ENCODE results near the gene PDGFD. TPM values are rescaled to one million over a fixed set of nuclear protein-coding genes. Genes with fewer than 3 reads are reported as not detected.
A peak's percentile ranks its signal among the peaks of the same experiment; 100 is the strongest.

Gene PDGFD
- polyA plus RNA-seq, 10 donors, result 22.2 to 54.9 (median 25.8) TPM

GRCh38 chr11:104005234-104005855 lies 158.6 kb downstream of the PDGFD start:
- no peak for DNase-seq

- DNase-seq, result peak in 1 of 3 donors; percentile 49
Observed at GRCh38 chr11:104003491-104003890, 160.5 kb downstream of the PDGFD start.

GRCh38 chr11:104001561-104002056 lies 162.3 kb downstream of the PDGFD start:
- peak; percentile 30 to 63 (median 36) for DNase-seq

GRCh38 chr11:104000798-104001197 lies 163.1 kb downstream of the PDGFD start:
- peak; percentile 28 to 85 (median 37) for DNase-seq

GRCh38 chr11:103998826-103999508 lies 165.0 kb downstream of the PDGFD start:
- no peak for DNase-seq

GRCh38 chr11:103997082-103997481 lies 166.9 kb downstream of the PDGFD start:
- DNase-seq, result no peak

- DNase-seq, result peak in 1 of 3 donors; percentile 38
Observed at GRCh38 chr11:103995896-103996295, 168.1 kb downstream of the PDGFD start.

- no peak for DNase-seq
Observed at GRCh38 chr11:103994518-103994917, 169.4 kb downstream of the PDGFD start.

GRCh38 chr11:103994094-103994493 lies 169.9 kb downstream of the PDGFD start:
- peak; percentile 39 to 78 (median 70) for DNase-seq

GRCh38 chr11:103993507-103993906 lies 170.4 kb downstream of the PDGFD start:
- peak in 2 of 3 donors; percentile 49 to 54 for DNase-seq

GRCh38 chr11:103988595-103988969 lies 175.4 kb downstream of the PDGFD start:
- no peak for DNase-seq

GRCh38 chr11:103987629-103988594 lies 176.0 kb downstream of the PDGFD start:
- no peak for DNase-seq

GRCh38 chr11:103985041-103985440 lies 178.9 kb downstream of the PDGFD start:
- DNase-seq, result no peak

GRCh38 chr11:103980108-103980507 lies 183.8 kb downstream of the PDGFD start:
- DNase-seq, result peak in 2 of 3 donors; percentile 34 to 56

- DNase-seq, result peak in 2 of 3 donors; percentile 27 to 49
Observed at GRCh38 chr11:103978616-103979595, 185.0 kb downstream of the PDGFD start.

GRCh38 chr11:103972013-103972412 lies 191.9 kb downstream of the PDGFD start:
- no peak for DNase-seq

- DNase-seq, result no peak
Observed at GRCh38 chr11:103970701-103971249, 193.2 kb downstream of the PDGFD start.

GRCh38 chr11:103968685-103969084 lies 195.3 kb downstream of the PDGFD start:
- no peak for DNase-seq

GRCh38 chr11:103967985-103968384 lies 196.0 kb downstream of the PDGFD start:
- DNase-seq, result no peak

GRCh38 chr11:103964390-103964789 lies 199.6 kb downstream of the PDGFD start:
- no peak for DNase-seq

Data from muscle of back (tissue), 11 donors.